OCI-LY3 (cell line): Measurements from ENCODE around the gene MBOAT1.
"Not testable (repeated sequence)": the region's sequence is repeated elsewhere in the genome, so short reads cannot be mapped to it uniquely, and the experiment has no call there.

ENCODE experiments used
- H2AFZ ChIP-seq: fragments of 200-600, 300-600 bp; shearing (Covaris generic); 2 replicates; pipeline ENCODE4 v1.6.0; 2014; ENCODE audit warnings: antibody characterized with exemption, low read depth, low read length
- H3K27ac ChIP-seq: fragments of 200-600, 300-600 bp; sonication (generic); 2 replicates; pipeline ENCODE4 v1.5.1; 2014; ENCODE audit warnings: mild to moderate bottlenecking, low read length, moderate library complexity, mixed read lengths
- H3K27me3 ChIP-seq: fragments of 200-600, 300-600 bp; sonication (generic); 2 replicates; pipeline ENCODE4 v1.6.1; 2014; ENCODE audit warnings: low read depth, low read length, mixed read lengths
- H3K36me3 ChIP-seq: fragments of 200-600, 300-600 bp; sonication (generic); replicated peaks from 2 replicates; pipeline ENCODE3; 2014; ENCODE audit warnings: low read depth, low read length, mixed read lengths
- H3K4me1 ChIP-seq: fragments of 300-600, 200-600 bp; sonication (generic); 2 replicates; pipeline ENCODE4 v1.6.1; 2014; ENCODE audit warnings: low read length, mixed read lengths
- H3K4me2 ChIP-seq: fragments of 200-600, 300-600 bp; sonication (generic); 2 replicates; pipeline ENCODE4 v1.6.1; 2014; ENCODE audit warnings: low read length, mixed read lengths
- H3K4me3 ChIP-seq: fragments of 300-600, 200-600 bp; sonication (generic); 2 replicates; pipeline ENCODE4 v1.5.1; 2014; ENCODE audit warnings: antibody characterized with exemption, mild to moderate bottlenecking, low read length, moderate library complexity
- H3K79me2 ChIP-seq: fragments of 300-600, 200-600 bp; shearing (Covaris generic); 2 replicates; pipeline ENCODE4 v1.6.1; 2014; ENCODE audit warnings: mild to moderate bottlenecking, low read length, mixed read lengths
- H3K9ac ChIP-seq: fragments of 300-600, 200-600 bp; shearing (Covaris generic); 2 replicates; pipeline ENCODE4 v1.6.0; 2014; ENCODE audit warnings: mild to moderate bottlenecking, low read length, moderate library complexity
- H3K9me3 ChIP-seq: fragments of 200-600, 300-600 bp; shearing (Covaris generic); 2 replicates; pipeline ENCODE4 v1.6.1; 2014; ENCODE audit warnings: low read length, mixed read lengths; ENCODE audit not compliant: insufficient read depth
- H4K20me1 ChIP-seq: fragments of 200-600, 300-600 bp; sonication (generic); 2 replicates; pipeline ENCODE4 v1.6.1; 2016; ENCODE audit warnings: low read length, mixed read lengths; ENCODE audit not compliant: insufficient read depth
- EZH2phosphoT487 ChIP-seq: fragments of 200-600 bp; shearing (Covaris generic); IDR thresholded peaks from 2 replicates; pipeline ENCODE4 v1.6.1; 2018; ENCODE audit warnings: antibody characterized with exemption, mixed run types, low read depth
- TF ChIP-seq, protein P1 (sequence below): fragments of 200-600, 300-600 bp; sonication (generic); IDR thresholded peaks from 2 replicates; pipeline ENCODE4 v1.5.1; 2014; ENCODE audit warnings: antibody characterized with exemption, low read length, low read depth

MBOAT1 gene

GRCh38 chr6:20154753-20155152 lies 57.5 kb downstream of the MBOAT1 start:
- Histone ChIP-seq H3K36me3 (no peaks in the 10 kb centered on the region), H3K79me2 (no peaks in the 10 kb centered on the region), H3K9ac (no peak overlapping the region), H3K4me1 (no peaks in the 10 kb centered on the region), H2AFZ (no peak overlapping the region), H3K4me3 (no peak overlapping the region), H4K20me1 (no peaks in the 10 kb centered on the region), H3K4me2 (no peak overlapping the region), H3K9me3 (no peaks in the 10 kb centered on the region), H3K27me3 (no peaks in the 10 kb centered on the region), H3K27ac (no peak overlapping the region)
- no peak for TF ChIP-seq EZH2phosphoT487
- TF ChIP-seq, protein P1, sequence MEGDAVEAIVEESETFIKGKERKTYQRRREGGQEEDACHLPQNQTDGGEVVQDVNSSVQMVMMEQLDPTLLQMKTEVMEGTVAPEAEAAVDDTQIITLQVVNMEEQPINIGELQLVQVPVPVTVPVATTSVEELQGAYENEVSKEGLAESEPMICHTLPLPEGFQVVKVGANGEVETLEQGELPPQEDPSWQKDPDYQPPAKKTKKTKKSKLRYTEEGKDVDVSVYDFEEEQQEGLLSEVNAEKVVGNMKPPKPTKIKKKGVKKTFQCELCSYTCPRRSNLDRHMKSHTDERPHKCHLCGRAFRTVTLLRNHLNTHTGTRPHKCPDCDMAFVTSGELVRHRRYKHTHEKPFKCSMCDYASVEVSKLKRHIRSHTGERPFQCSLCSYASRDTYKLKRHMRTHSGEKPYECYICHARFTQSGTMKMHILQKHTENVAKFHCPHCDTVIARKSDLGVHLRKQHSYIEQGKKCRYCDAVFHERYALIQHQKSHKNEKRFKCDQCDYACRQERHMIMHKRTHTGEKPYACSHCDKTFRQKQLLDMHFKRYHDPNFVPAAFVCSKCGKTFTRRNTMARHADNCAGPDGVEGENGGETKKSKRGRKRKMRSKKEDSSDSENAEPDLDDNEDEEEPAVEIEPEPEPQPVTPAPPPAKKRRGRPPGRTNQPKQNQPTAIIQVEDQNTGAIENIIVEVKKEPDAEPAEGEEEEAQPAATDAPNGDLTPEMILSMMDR = no peak

DNA sequence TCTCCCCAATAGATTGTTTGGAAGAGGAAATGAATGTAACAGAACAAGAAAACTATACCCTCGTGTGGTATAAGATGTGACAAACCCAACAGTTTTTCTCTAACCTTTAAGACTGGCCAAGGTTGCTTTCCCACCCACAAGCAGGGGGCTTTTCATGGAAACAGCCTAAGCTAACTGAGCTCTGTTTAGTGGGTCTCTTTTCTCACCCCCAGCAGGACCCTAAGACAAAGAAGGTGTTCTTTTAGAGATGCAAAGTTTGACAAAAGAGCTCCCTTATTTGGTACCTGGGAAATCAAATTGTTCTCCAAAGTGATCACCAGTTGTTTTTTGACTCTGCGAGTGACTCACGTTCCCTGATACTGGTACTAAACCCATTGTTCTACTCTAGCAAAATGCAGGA lies 59.1 kb downstream of the MBOAT1 start:
- Histone ChIP-seq H3K79me2 (no peaks in the 10 kb centered on the region), H3K36me3 (no peaks in the 10 kb centered on the region), H2AFZ (no peak overlapping the region), H3K27me3 (no peaks in the 10 kb centered on the region), H3K9me3 (no peaks in the 10 kb centered on the region), H3K4me1 (no peaks in the 10 kb centered on the region), H3K4me3 (no peak overlapping the region), H3K27ac (no peak overlapping the region), H3K4me2 (no peak overlapping the region), H4K20me1 (no peaks in the 10 kb centered on the region), H3K9ac (no peak overlapping the region)
- TF ChIP-seq, protein P1 = no peak

- H3K4me3 ChIP-seq = no peak overlapping the region
- H3K9ac ChIP-seq = no peak overlapping the region
- H3K4me2 ChIP-seq = no peak overlapping the region
- H3K79me2 ChIP-seq = no peaks in the 10 kb centered on the region
- H3K27ac ChIP-seq = no peak overlapping the region
- no peaks in the 10 kb centered on the region for H3K4me1 ChIP-seq
- TF ChIP-seq EZH2phosphoT487 = no peak
- TF ChIP-seq, protein P1 = no peak
- H3K36me3 ChIP-seq = no peaks in the 10 kb centered on the region
- no peaks in the 10 kb centered on the region for H3K27me3 ChIP-seq
- H4K20me1 ChIP-seq = no peaks in the 10 kb centered on the region
- no peak overlapping the region for H2AFZ ChIP-seq
- no peaks in the 10 kb centered on the region for H3K9me3 ChIP-seq
Measured at GRCh38 chr6:20148433-20148832, 63.8 kb downstream of the MBOAT1 start.

DNA sequence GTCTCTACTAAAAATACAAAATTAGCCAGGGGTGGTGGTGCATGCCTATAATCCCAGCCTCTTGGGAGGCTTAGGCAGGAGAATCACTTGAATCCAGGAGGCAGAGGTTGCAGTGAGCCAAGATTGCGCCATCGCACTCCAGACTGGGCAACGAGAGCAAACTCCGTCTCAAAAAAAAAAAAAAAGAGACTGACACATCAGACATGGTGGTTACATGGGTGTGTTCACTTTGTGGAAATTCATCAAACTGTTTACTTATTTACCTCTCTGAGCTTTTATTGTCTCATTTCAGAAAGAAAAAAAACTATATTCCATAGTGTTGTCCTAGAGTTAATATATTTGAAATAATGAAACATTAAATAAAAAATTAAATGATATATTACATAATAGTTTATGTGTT lies 64.8 kb downstream of the MBOAT1 start:
- Histone ChIP-seq H3K27ac (no peak overlapping the region), H3K4me3 (no peak overlapping the region), H4K20me1 (no peaks in the 10 kb centered on the region), H3K9ac (no peak overlapping the region), H3K4me1 (no peaks in the 10 kb centered on the region), H3K9me3 (no peaks in the 10 kb centered on the region), H3K36me3 (no peaks in the 10 kb centered on the region), H3K4me2 (no peak overlapping the region), H3K79me2 (no peaks in the 10 kb centered on the region), H2AFZ (no peak overlapping the region), H3K27me3 (no peaks in the 10 kb centered on the region)
- no peak for TF ChIP-seq EZH2phosphoT487
- TF ChIP-seq, protein P1 = no peak

GRCh38 chr6:20146831-20147230 lies 65.4 kb downstream of the MBOAT1 start:
- not testable (repeated sequence) for H4K20me1 ChIP-seq, H3K79me2 ChIP-seq, H3K27me3 ChIP-seq

More at GRCh38 chr6:20146831-20147230, 65.4 kb downstream of the MBOAT1 start:
- not testable (repeated sequence) for H3K9ac ChIP-seq, H2AFZ ChIP-seq, H3K4me3 ChIP-seq, H3K27ac ChIP-seq, H3K4me2 ChIP-seq, H3K4me1 ChIP-seq, H3K9me3 ChIP-seq, H3K36me3 ChIP-seq
